Heart right ventricle (tissue), 16 donors: ENCODE measurements around the gene SPTBN4. TPM values are rescaled to one million over a fixed set of nuclear protein-coding genes. Genes with fewer than 3 reads are reported as not detected.

ENCODE experiments used
- ATAC-seq, 8 donors: fragments of 200-7000 bp; cut with Tn5 transposase; one replicate each; pipeline ENCODE4 v1.9.1; 2020; ENCODE audit warnings: mild to moderate bottlenecking in 8 of 8, moderate library complexity in 8 of 8, moderate number of reproducible peaks in 1 of 8
- DNase-seq, 2 donors: peaks; one replicate each; pipeline ENCODE4 v3.0.0-alpha.2; 2020
- H3K27ac ChIP-seq, 10 donors: fragments of 200-600 bp; sonication (generic) in 2 of 10; one replicate each; pipeline versions ENCODE4 v1.5.0 to v1.8.0; 2020 to 2022; ENCODE audit warnings: mild to moderate bottlenecking in 3 of 10
- H3K27me3 ChIP-seq, 7 donors: fragments of 200-600 bp; one replicate each; pipeline ENCODE4 v1.8.0; 2021 to 2022; ENCODE audit warnings: mild to moderate bottlenecking in 2 of 7
- H3K36me3 ChIP-seq, 9 donors: fragments of 200-600 bp; sonication (generic) in 1 of 9; one replicate each; pipeline versions ENCODE4 v1.5.0 to v1.8.0; 2020 to 2022; ENCODE audit warnings: mild to moderate bottlenecking in 2 of 9
- H3K4me1 ChIP-seq, 9 donors: fragments of 200-600 bp; sonication (generic) in 1 of 9; one replicate each; pipeline versions ENCODE4 v1.5.0 to v1.8.0; 2020 to 2022; ENCODE audit warnings: mild to moderate bottlenecking in 4 of 9
- H3K4me3 ChIP-seq, 10 donors: fragments of 200-600 bp; sonication (generic) in 2 of 10; one replicate each; pipeline versions ENCODE4 v1.5.0 to v1.8.0; 2020 to 2022; ENCODE audit warnings: mild to moderate bottlenecking in 7 of 10, moderate library complexity in 2 of 10
- H3K9me3 ChIP-seq, 11 donors: fragments of 200-600 bp in 10 of 11; sonication (generic) in 2 of 11; one replicate each; pipeline versions ENCODE4 v1.5.0 to v1.8.0; 2013 to 2022; ENCODE audit warnings: mild to moderate bottlenecking in 2 of 11, control low read depth in 1 of 11, moderate library complexity in 1 of 11
- CTCF ChIP-seq, 9 donors: fragments of 200-600 bp; sonication (generic) in 2 of 9; IDR thresholded peaks; one replicate each; pipeline versions ENCODE4 v1.5.0 to v1.8.0; 2021 to 2022; ENCODE audit warnings: antibody characterized with exemption in 9 of 9, mild to moderate bottlenecking in 5 of 9, moderate library complexity in 1 of 9
- WGBS, 2 donors: extraction: QIAGEN DNeasy Blood & Tissue Kit; methylation state at CpG; one replicate each; pipeline ENCODE4 v1.1.7; 2013; ENCODE audit warnings: inconsistent platforms in 1 of 2; 5-methylcytosine and 5-hydroxymethylcytosine counted together
- intact Hi-C, 10 donors: fragments of 100-400 bp; cut with DNase I; formaldehyde crosslinking; loops; one replicate each; pipeline versions ENCODE4 v1.11.1 to v1.14.2; 2022
- polyA plus RNA-seq, 2 donors: library from polyadenylated mRNA; stranded (reverse); fragments of 200-250 nt; gene quantifications; one replicate each; pipeline ENCODE4 v1.2.3, GENCODE V29; 2013
- total RNA-seq, 10 donors: library from RNA; stranded (reverse); fragmentation: NEBNext Ultra II Directional in 3 of 10; extraction: Animal tissue kit (Norgen Biotek cat#: 25700) in 3 of 10; gene quantifications; one replicate each; pipeline versions ENCODE4 v1.2.1 to v1.2.4, GENCODE V29; 2021 to 2023
- donor health status: Arrhythmogenic right ventricular cardiomyopathy.
- donor health status: ischemic (EF 13 %, LVEDD 7.1; RV severe dilation, severe dysfunction).
- donor health status: healthy with polysubstance abuse.
- donor health status: DM: no; HTN: yes; CAD: no.
- donor health status: DM: no; HTN: no; CAD: no.
- donor health status: ischemic (EF 25% LVEDD 6.9; RV normal size, moderate dysfunction).
- donor health status: ischemic (EF 25% LVEDD 5.7; RV mildly dilated, moderate dysfunction).
- donor health status: healthy.
- donor health status: DM: yes; HTN: yes; CAD: no.
- donor health status: Ischemic cardiomyopathy.
- donor health status: ischemic (EF 35%, LVEDD 5.7; RV mildly dilated, moderate dysfunction).
- donor health status: nonischemic (EF 11% LVEDD 7.7; RV severe dilation, severe dysfunction).
- donor health status: DM: yes; HTN: yes; CAD: no.
- donor health status: PGD.
- donor health status: ischemic (EF 29% LVEDD 5.4; RV normal size, mild dysfunction).
- donor health status: nonischemic (EF 23%, LVEDD 6.1; RV moderate dilation, normal function).

The SPTBN4 gene
- total and polyA plus RNA-seq, 12 donors, result 3.0 to 13.8 (median 4.9) TPM

- Histone ChIP-seq H3K36me3 (peaks cover 0 to 17% (median 0%) of the 10 kb centered on the region in 9 donors), H3K27ac (no peak overlapping the region), H3K4me1 (peaks cover 10 to 36% (median 30%) of the 10 kb centered on the region in 9 donors), H3K4me3 (no peak overlapping the region), H3K27me3 (peaks cover 0 to 37% (median 29%) of the 10 kb centered on the region in 7 donors), H3K9me3 (peaks cover 0 to 6% (median 0%) of the 10 kb centered on the region in 11 donors)
- DNase-seq, result no peak
- intact Hi-C loops, result loop anchor here (5.0 to 10.0 kb wide), 10 partner anchors 37 to 290 kb away; partner anchors contain the start of genes BLVRB (in 3 of the 10) and SPTBN4 (in 3 of the 10)
- 35% methylated on average over 13 of the region's 13 CpGs for WGBS, 2 donors
- TF ChIP-seq CTCF (IDR thresholded peaks at IDR 0.05), result no peak
- no peak for ATAC-seq
Observed at GRCh38 chr19:40594657-40595091, 127.9 kb downstream of the SPTBN4 start.

- Histone ChIP-seq H3K4me1 (peaks cover 17 to 54% (median 47%) of the 10 kb centered on the region in 9 donors), H3K27ac (peak overlapping the region in 2 of 10 donors; percentile 36 to 45), H3K27me3 (peaks cover 0 to 56% (median 29%) of the 10 kb centered on the region in 7 donors), H3K36me3 (no peaks in the 10 kb centered on the region), H3K4me3 (peak overlapping the region in 9 of 10 donors; percentile 17 to 81 (median 37)), H3K9me3 (peaks cover 0 to 6% (median 0%) of the 10 kb centered on the region in 11 donors)
- intact Hi-C loops, result loop anchor here (5.0 to 10.0 kb wide), 10 partner anchors 39 to 292 kb away; partner anchors contain the start of genes BLVRB (in 3 of the 10) and SPTBN4 (in 3 of the 10)
- TF ChIP-seq CTCF (IDR thresholded peaks at IDR 0.05), result no peak
- 6% methylated on average over 50 to 53 of the region's 53 CpGs for WGBS, 2 donors
- ATAC-seq (peak in 6 of 8 donors; percentile 9 to 58 (median 18)), DNase-seq (peak; percentile 52 to 69)
Observed at GRCh38 chr19:40596608-40597328, 130.0 kb downstream of the SPTBN4 start.

GRCh38 chr19:40597329-40597838 is 130.6 kb downstream of the SPTBN4 start:
- peaks cover 0 to 61% (median 29%) of the 10 kb centered on the region in 7 donors for H3K27me3 ChIP-seq

More at GRCh38 chr19:40597329-40597838, 130.6 kb downstream of the SPTBN4 start:
- intact Hi-C loops, result loop anchor here (5.0 to 10.0 kb wide), 10 partner anchors 40 to 293 kb away; partner anchors contain the start of genes BLVRB (in 3 of the 10) and SPTBN4 (in 3 of the 10)
- peaks cover 19 to 56% (median 50%) of the 10 kb centered on the region in 9 donors for H3K4me1 ChIP-seq
- WGBS, 2 donors, result 10 to 11% methylated on average over 17 to 18 of the region's 18 CpGs
- H3K36me3 ChIP-seq, result no peaks in the 10 kb centered on the region
- DNase-seq, result no peak
- no peak for ATAC-seq
- peak overlapping the region in 2 of 10 donors; percentile 45 to 96 for H3K27ac ChIP-seq
- peaks cover 0 to under 1% (median 0%) of the 10 kb centered on the region in 11 donors for H3K9me3 ChIP-seq
- peak overlapping the region in 9 of 10 donors; percentile 17 to 81 (median 37) for H3K4me3 ChIP-seq
- TF ChIP-seq CTCF (IDR thresholded peaks at IDR 0.05), result no peak
